Type B pancreatic cell (in vitro differentiated cells): ENCODE results near the gene ATP9A. TPM values are rescaled to one million over a fixed set of nuclear protein-coding genes. Genes with fewer than 3 reads are reported as not detected.

Experiments used
- DNase-seq: peaks from one replicate; pipeline ENCODE4 v3.0.0; 2021; ENCODE audit warnings: mixed read lengths; ENCODE audit not compliant: unreplicated experiment; ENCODE audit errors: extremely low spot score
- H3K27ac Mint-ChIP-seq: 2 replicates; pipeline ENCODE4 v1.8.0; 2021; ENCODE audit warnings: mild to moderate bottlenecking, mixed read lengths
- H3K27me3 Mint-ChIP-seq: 2 replicates; pipeline ENCODE4 v1.8.0; 2021; ENCODE audit warnings: mixed read lengths
- H3K36me3 Mint-ChIP-seq: 2 replicates; pipeline ENCODE4 v1.8.0; 2021; ENCODE audit warnings: mixed read lengths
- H3K4me1 Mint-ChIP-seq: one replicate; pipeline ENCODE4 v1.8.0; 2021; ENCODE audit warnings: mixed read lengths; ENCODE audit not compliant: unreplicated experiment
- H3K4me3 Mint-ChIP-seq: 2 replicates; pipeline ENCODE4 v1.8.0; 2021; ENCODE audit warnings: mild to moderate bottlenecking, mixed read lengths
- H3K9me3 Mint-ChIP-seq: 2 replicates; pipeline ENCODE4 v1.8.0; 2021; ENCODE audit warnings: mixed read lengths
- CTCF ChIP-seq: fragments of 200-600 bp; sonication (generic); conservative IDR thresholded peaks from 2 replicates; pipeline ENCODE4 v1.5.0; 2021; ENCODE audit warnings: antibody characterized with exemption, mild to moderate bottlenecking
- total RNA-seq: library from RNA; stranded (reverse); gene quantifications from 2 replicates; pipeline ENCODE4 v1.2.1, GENCODE V29; 2021; ENCODE audit warnings: low replicate concordance

Gene ATP9A
- total RNA-seq, 1 donor from 2014 or later: 55.8 TPM

DNA sequence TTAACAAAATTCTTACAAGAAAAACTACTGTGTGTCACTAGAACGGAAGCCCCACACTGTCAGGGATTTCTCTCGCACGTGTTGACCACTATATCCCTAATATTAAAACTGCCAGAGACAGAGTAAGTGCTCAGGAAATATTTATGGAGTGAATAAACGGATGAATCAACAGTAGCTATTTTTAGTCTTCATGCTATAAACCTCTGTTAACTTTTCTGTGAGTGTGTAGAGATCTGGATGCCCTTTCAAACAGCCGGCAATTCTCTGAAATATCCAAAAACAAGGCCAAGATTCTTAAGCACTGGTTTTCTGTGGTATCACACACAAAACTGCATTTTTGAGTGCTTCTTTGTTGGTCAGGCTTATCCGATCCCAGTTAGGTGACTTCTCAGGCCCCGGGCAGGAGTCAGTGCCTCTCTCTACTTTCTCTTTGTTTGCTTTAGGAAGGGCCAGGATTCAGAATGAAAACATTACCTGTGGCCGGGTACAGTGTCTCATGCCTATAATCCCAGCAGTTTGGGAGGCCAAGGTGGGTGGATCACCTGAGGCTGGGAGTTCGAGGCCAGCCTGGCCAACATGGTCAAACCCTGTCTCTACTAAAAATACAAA lies 15.7 kb downstream of the ATP9A start:
- Mint-ChIP-seq H3K27ac (peak overlapping the region; percentile 66), H3K4me1 (peaks cover 16% of the 10 kb centered on the region), H3K27me3 (no peaks in the 10 kb centered on the region), H3K4me3 (no peak overlapping the region), H3K36me3 (peaks cover 5% of the 10 kb centered on the region), H3K9me3 (no peaks in the 10 kb centered on the region)
- no peak for DNase-seq
- no peak for TF ChIP-seq CTCF

DNA sequence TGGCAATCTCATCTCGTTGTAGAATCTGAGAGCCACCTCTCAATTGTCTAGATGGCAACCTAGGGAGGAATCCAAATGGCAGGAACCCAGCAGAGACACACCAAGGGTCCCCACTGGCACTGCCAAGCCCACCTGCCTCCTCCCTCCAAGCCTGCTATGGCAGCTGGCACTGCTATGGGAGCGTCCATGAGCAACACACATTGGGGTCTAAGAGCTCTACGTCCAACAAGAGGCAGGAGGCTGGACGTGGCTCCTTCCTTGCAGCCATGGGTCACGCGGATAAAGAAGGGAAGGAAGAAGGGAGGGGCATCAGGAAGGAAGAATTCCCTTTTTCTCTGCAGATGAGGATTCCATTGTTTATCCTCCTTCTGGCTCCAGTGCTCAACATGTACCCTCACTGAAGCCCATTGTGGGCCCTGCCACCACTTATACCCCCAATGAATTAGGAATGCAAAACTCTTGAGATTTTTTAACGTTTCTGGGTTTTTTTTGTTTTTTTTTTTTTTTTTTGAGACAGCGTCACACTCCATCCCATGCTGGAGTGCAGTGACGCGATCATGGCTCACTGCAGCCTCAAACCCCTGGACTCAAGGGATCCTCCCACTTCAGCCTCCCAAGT lies 17.3 kb downstream of the ATP9A start:
- TF ChIP-seq CTCF: no peak
- no peak overlapping the region for H3K4me3 Mint-ChIP-seq
- H3K27me3 Mint-ChIP-seq: no peaks in the 10 kb centered on the region
- peaks cover 5% of the 10 kb centered on the region for H3K36me3 Mint-ChIP-seq
- no peaks in the 10 kb centered on the region for H3K9me3 Mint-ChIP-seq
- no peak for DNase-seq
- H3K4me1 Mint-ChIP-seq: peaks cover 20% of the 10 kb centered on the region
- H3K27ac Mint-ChIP-seq: peak overlapping the region; percentile 23

DNA sequence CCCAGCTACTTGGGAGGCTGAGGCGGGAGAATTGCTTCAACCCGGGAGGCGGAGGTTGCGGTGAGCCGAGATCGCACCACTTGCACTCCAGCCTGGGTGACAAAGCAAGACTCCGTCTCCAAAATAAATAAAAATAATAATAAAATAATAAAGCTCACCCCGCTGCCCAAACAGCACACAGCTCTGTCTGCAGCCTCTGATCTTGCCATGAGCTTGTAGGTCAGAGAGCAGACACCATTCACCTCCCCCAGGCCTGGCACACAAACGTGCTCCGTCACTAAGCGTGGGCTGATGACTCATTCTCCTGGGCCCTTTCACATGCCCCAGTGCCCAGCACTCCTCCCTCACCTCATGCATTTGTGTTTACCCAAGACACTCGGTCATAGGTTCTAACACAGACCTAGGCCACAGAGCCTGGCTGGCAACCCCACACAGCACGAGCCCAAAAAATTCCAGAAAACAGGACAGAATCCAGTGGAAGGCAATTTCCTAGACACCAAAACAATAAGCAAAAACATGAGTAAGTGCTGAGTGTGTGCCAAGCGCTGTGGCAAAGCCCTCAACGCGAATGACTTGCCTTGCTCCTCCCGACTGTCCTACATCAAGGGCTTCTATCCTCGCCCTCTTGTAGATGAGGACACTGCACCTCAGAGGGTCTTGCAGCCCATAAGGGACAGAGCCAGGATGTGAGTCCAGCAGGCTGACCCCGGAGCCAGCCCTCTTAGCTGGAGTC lies 18.0 kb downstream of the ATP9A start:
- TF ChIP-seq CTCF: no peak
- Mint-ChIP-seq H3K27me3 (no peaks in the 10 kb centered on the region), H3K4me3 (peak overlapping the region; percentile 17), H3K27ac (peak overlapping the region; percentile 87), H3K36me3 (peaks cover 8% of the 10 kb centered on the region), H3K9me3 (no peaks in the 10 kb centered on the region), H3K4me1 (peaks cover 24% of the 10 kb centered on the region)
- DNase-seq: no peak

DNA sequence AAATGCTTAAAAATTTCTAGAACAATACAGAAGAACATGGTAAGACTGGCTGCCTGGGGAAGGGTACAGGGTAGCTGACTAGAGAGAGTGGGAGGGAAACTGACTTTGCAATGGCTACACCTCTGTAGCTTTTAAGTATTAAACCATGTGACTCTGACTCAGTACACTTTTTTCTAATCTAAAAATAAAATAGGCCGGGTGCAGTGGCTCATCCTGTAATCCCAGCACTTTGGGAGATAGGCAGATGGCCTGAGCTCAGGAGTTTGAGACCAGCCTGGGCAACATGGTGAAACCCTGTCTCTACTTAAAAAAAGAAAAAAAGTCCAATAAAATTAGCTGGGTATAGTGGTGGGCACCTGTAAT lies 18.5 kb downstream of the ATP9A start:
- H3K4me1 Mint-ChIP-seq: peaks cover 25% of the 10 kb centered on the region
- H3K27me3 Mint-ChIP-seq: no peaks in the 10 kb centered on the region
- TF ChIP-seq CTCF: no peak
- peaks cover 9% of the 10 kb centered on the region for H3K36me3 Mint-ChIP-seq
- H3K9me3 Mint-ChIP-seq: no peaks in the 10 kb centered on the region
- H3K27ac Mint-ChIP-seq: no peak overlapping the region
- H3K4me3 Mint-ChIP-seq: no peak overlapping the region
- DNase-seq: no peak

DNA sequence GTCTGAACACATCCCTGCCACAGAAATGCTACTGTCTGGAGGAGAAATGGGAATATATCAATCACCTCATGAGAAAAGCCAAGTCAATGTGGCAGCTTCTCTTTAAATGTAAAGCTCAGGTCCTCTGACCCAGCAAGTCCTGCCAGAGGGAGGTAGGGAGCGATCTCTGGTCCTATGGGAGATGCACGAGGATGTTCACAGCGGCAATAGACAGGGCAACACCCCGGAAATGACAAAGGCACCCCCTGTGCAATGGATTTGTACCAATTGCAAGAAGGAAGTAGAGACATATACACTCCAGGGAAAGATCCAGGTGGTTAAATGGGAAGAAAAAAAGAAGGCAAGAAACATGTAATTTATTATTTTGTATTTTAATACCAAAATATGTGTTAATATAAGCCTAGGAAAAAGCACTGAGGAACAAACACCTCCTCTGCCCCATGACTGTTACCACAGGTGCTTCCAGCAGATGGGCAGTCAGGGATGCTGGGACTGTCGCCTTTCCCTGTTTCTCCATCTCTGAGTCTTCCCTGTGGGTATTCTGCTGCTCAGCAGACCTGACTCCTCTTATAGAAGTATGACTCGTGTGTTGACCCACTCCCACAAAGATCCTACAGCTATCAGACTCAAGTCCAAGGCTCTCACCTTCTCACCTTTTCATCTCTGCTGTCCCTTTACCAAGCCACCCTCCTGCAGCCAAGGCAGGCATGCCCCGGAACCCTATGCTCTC lies 20.8 kb downstream of the ATP9A start:
- no peaks in the 10 kb centered on the region for H3K27me3 Mint-ChIP-seq
- no peak for TF ChIP-seq CTCF
- H3K9me3 Mint-ChIP-seq: no peaks in the 10 kb centered on the region
- DNase-seq: no peak
- H3K36me3 Mint-ChIP-seq: peaks cover 14% of the 10 kb centered on the region
- H3K4me1 Mint-ChIP-seq: peaks cover 30% of the 10 kb centered on the region
- H3K27ac Mint-ChIP-seq: peak overlapping the region; percentile 59
- H3K4me3 Mint-ChIP-seq: no peak overlapping the region
